Measurements from ENCODE around the gene PYDC1.
"Not testable (repeated sequence)": the region's sequence is repeated elsewhere in the genome, so short reads cannot be mapped to it uniquely, and the experiment has no call there.

PYDC1 gene

GRCh38 chr16:31200821-31201568, 15.9 kb downstream of the PYDC1 start:
- ChIA-PET POLR2A (no interaction called here), CTCF (no interaction called here)
- no peak for DNase-seq (ENCODE audit: extremely low spot score)
- no peak for TF ChIP-seq L3MBTL2 (conservative IDR thresholded peaks at IDR 0.05)
- no peak for TF ChIP-seq ELF4 (IDR thresholded peaks at IDR 0.05)
- no peak for TF ChIP-seq ARNT (IDR thresholded peaks at IDR 0.05)
- TF ChIP-seq HDGF (IDR thresholded peaks at IDR 0.05; ENCODE audit: borderline replicate concordance) = no peak
- TF ChIP-seq LEF1 (IDR thresholded peaks at IDR 0.05; ENCODE audit: borderline replicate concordance) = no peak
- no peak for TF ChIP-seq PKNOX1 (IDR thresholded peaks at IDR 0.05)
- no peak for TF ChIP-seq FOXK2 (IDR thresholded peaks at IDR 0.05)
- no peak for TF ChIP-seq TARDBP (IDR thresholded peaks at IDR 0.05)
- no peak for TF ChIP-seq NFRKB (IDR thresholded peaks at IDR 0.05)
- no peak for TF ChIP-seq CTBP1 (IDR thresholded peaks at IDR 0.05; ENCODE audit: borderline replicate concordance)
- no peak for TF ChIP-seq BHLHE40 (IDR thresholded peaks at IDR 0.05; ENCODE audit: borderline replicate concordance)

GRCh38 chr16:31200111-31200510, 16.8 kb downstream of the PYDC1 start:
- CTCF ChIA-PET = interaction anchor here (0.7 kb wide), 1 partner anchor 181 kb away, joined by 3 read pairs; no protein-coding TSS in a partner anchor
- POLR2A ChIA-PET; DNase-seq (ENCODE audit: extremely low spot score): not testable (repeated sequence)

- CTCF ChIA-PET = interaction anchor here (0.7 kb wide), 1 partner anchor 182 kb away, joined by 3 read pairs; no protein-coding TSS in a partner anchor
- TF ChIP-seq TARDBP (IDR thresholded peaks at IDR 0.05) (no peak), PKNOX1 (IDR thresholded peaks at IDR 0.05) (no peak), L3MBTL2 (conservative IDR thresholded peaks at IDR 0.05) (no peak), FOXA1 (IDR thresholded peaks at IDR 0.05) (no peak), ELF4 (IDR thresholded peaks at IDR 0.05) (no peak; the same call in 1 of the 2 replicates), FOXK2 (IDR thresholded peaks at IDR 0.05) (no peak), LEF1 (IDR thresholded peaks at IDR 0.05; ENCODE audit: borderline replicate concordance) (no peak), FOXM1 (IDR thresholded peaks at IDR 0.05; ENCODE audit: borderline replicate concordance) (no peak), HDGF (IDR thresholded peaks at IDR 0.05; ENCODE audit: borderline replicate concordance) (no peak), ZNF384 (IDR thresholded peaks at IDR 0.05) (no peak), SP1 (IDR thresholded peaks at IDR 0.05) (no peak), BHLHE40 (IDR thresholded peaks at IDR 0.05; ENCODE audit: borderline replicate concordance) (no peak), CTBP1 (IDR thresholded peaks at IDR 0.05; ENCODE audit: borderline replicate concordance) (no peak)
- POLR2A ChIA-PET = interaction anchor here (1.6 kb wide), 1 partner anchor 12 kb away, joined by 4 read pairs; no protein-coding TSS in a partner anchor
- DNase-seq (ENCODE audit: extremely low spot score) = no peak
These were observed 17.4 kb downstream of the PYDC1 start for GRCh38 chr16:31199430-31200041.

DNA sequence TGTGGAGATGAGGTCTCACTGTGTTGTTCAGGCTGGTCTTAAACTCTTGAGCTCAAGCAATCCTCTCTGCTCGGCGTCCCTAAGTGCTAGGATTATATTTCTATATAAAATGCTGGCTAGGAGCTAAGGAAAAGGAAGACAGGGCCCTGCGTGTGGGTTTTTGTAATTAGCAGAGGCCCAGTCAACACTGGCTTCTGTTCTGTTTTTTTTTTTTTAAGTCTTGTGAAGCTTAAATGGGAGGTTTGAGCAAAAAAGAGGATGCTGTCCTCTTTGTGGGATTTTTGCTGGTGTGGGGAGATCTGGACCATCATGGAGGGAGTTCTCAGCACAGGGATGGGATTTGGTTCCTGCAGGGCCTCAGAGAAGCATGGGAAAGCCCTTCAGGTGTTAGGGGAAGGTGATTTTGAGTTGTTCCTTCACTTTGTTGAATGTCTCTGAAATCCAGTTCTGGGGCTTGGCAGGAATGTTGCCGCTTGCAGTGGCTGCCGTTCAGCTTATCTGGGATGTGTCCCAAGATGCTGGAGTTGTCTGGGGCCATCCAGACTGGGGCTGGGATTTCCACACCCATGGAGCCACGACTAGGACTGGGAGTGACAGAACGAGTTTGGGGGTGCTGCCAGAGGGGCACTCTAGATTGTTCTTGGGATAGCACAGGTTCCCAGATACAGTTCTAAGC, 18.6 kb downstream of the PYDC1 start:
- ChIA-PET POLR2A (interaction anchor here (1.1 to 1.6 kb wide), 4 partner anchors 9 to 19 kb away, joined by 3 to 5 read pairs (median 4); partner anchors contain the start of gene FUS), CTCF (interaction anchor here (0.9 kb wide), 1 partner anchor 69 kb away, joined by 3 read pairs; no protein-coding TSS in a partner anchor)
- no peak for DNase-seq (ENCODE audit: extremely low spot score)
- TF ChIP-seq FOXA1 (IDR thresholded peaks at IDR 0.05) (no peak), L3MBTL2 (conservative IDR thresholded peaks at IDR 0.05) (no peak), ARNT (IDR thresholded peaks at IDR 0.05) (no peak), BHLHE40 (IDR thresholded peaks at IDR 0.05; ENCODE audit: borderline replicate concordance) (no peak), SP1 (IDR thresholded peaks at IDR 0.05) (no peak), FOXK2 (IDR thresholded peaks at IDR 0.05) (no peak), SUZ12 (IDR thresholded peaks at IDR 0.05) (no peak), ZNF384 (IDR thresholded peaks at IDR 0.05) (no peak), ELF4 (IDR thresholded peaks at IDR 0.05) (no peak), FOXM1 (IDR thresholded peaks at IDR 0.05; ENCODE audit: borderline replicate concordance) (no peak), CTBP1 (IDR thresholded peaks at IDR 0.05; ENCODE audit: borderline replicate concordance) (no peak), PKNOX1 (IDR thresholded peaks at IDR 0.05) (no peak), HDGF (IDR thresholded peaks at IDR 0.05; ENCODE audit: borderline replicate concordance) (no peak), TARDBP (IDR thresholded peaks at IDR 0.05) (no peak), NFRKB (IDR thresholded peaks at IDR 0.05) (no peak), LEF1 (IDR thresholded peaks at IDR 0.05; ENCODE audit: borderline replicate concordance) (no peak)

- ChIA-PET CTCF (no interaction called here), POLR2A (interaction anchor here (0.9 kb wide), 3 partner anchors 14 to 79 kb away, joined by 3 to 4 read pairs (median 3); partner anchors contain the start of gene KAT8)
- no peak for DNase-seq (ENCODE audit: extremely low spot score)
- TF ChIP-seq FOXK2 (IDR thresholded peaks at IDR 0.05) (no peak), SP1 (IDR thresholded peaks at IDR 0.05) (no peak)
These were observed 20.4 kb downstream of the PYDC1 start for GRCh38 chr16:31196324-31197088.

DNA sequence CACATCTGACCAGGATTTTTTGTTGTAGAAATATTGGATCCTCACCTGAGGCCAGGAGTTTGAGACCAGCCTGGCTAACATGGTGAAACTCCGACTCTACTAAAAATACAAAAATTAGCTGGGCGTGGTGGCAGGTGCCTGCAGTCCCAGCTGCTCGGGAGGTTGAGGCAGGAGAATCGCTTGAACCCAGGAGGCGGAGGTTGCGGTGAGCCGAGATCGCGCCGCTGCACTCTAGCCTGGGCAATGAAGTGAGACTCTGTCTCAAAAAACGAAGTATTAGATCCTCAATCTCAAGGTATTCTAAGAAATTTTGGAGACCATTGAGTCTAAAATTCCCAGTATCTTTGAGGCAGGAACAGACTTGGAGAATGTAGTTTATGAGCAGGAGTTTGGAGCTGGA, 21.1 kb downstream of the PYDC1 start:
- POLR2A ChIA-PET = interaction anchor here (0.9 kb wide), 3 partner anchors 13 to 78 kb away, joined by 3 to 4 read pairs (median 3); partner anchors contain the start of gene KAT8
- DNase-seq (ENCODE audit: extremely low spot score); CTCF ChIA-PET: not testable (repeated sequence)
